ENCODE measurements around the gene TMEM132D.

TMEM132D gene

GRCh38 chr12:129184127-129184928 is 719.5 kb downstream of the TMEM132D start:
- Histone ChIP-seq H3K36me3 (ENCODE audit: insufficient read depth) (no peaks in the 10 kb centered on the region), H3K4me2 (no peak overlapping the region), H4K20me1 (ENCODE audit: insufficient read depth) (no peaks in the 10 kb centered on the region), H2AFZ (ENCODE audit: low read depth) (no peak overlapping the region), H3K4me3 (IDR thresholded peaks at IDR 0.05; ENCODE audit: insufficient read depth, low read depth, low read length) (no peak overlapping the region), H3K27me3 (ENCODE audit: insufficient read depth, low read depth) (no peaks in the 10 kb centered on the region), H3K4me1 (ENCODE audit: low read depth, poor library complexity, severe bottlenecking) (no peaks in the 10 kb centered on the region), H3K79me2 (ENCODE audit: insufficient read depth, low read depth) (no peaks in the 10 kb centered on the region), H3K9ac (no peak overlapping the region), H3K27ac (no peak overlapping the region)
- no peak for TF ChIP-seq CTCF (conservative IDR thresholded peaks at IDR 0.05; ENCODE audit: low read depth, low read length)

GRCh38 chr12:129179941-129180553 is 723.8 kb downstream of the TMEM132D start:
- no peak overlapping the region for H2AFZ ChIP-seq (ENCODE audit: low read depth)
- no peak overlapping the region for H3K4me3 ChIP-seq (IDR thresholded peaks at IDR 0.05; ENCODE audit: insufficient read depth, low read depth, low read length)
- no peaks in the 10 kb centered on the region for H3K36me3 ChIP-seq (ENCODE audit: insufficient read depth)
- H4K20me1 ChIP-seq (ENCODE audit: insufficient read depth), result no peaks in the 10 kb centered on the region
- H3K9ac ChIP-seq, result no peak overlapping the region
- no peak overlapping the region for H3K27ac ChIP-seq
- H3K4me2 ChIP-seq, result no peak overlapping the region
- no peaks in the 10 kb centered on the region for H3K4me1 ChIP-seq (ENCODE audit: low read depth, poor library complexity, severe bottlenecking)
- TF ChIP-seq CTCF (conservative IDR thresholded peaks at IDR 0.05; ENCODE audit: low read depth, low read length), result no peak
- H3K27me3 ChIP-seq (ENCODE audit: insufficient read depth, low read depth), result no peaks in the 10 kb centered on the region
- no peaks in the 10 kb centered on the region for H3K79me2 ChIP-seq (ENCODE audit: insufficient read depth, low read depth)

GRCh38 chr12:129169928-129170327 is 733.9 kb downstream of the TMEM132D start:
- no peak overlapping the region for H3K27ac ChIP-seq
- TF ChIP-seq CTCF (conservative IDR thresholded peaks at IDR 0.05; ENCODE audit: low read depth, low read length), result no peak
- no peak overlapping the region for H3K4me2 ChIP-seq
- no peak overlapping the region for H3K9ac ChIP-seq
- H4K20me1 ChIP-seq (ENCODE audit: insufficient read depth), result no peaks in the 10 kb centered on the region
- H3K36me3 ChIP-seq (ENCODE audit: insufficient read depth), result no peaks in the 10 kb centered on the region
- H3K4me3 ChIP-seq (IDR thresholded peaks at IDR 0.05; ENCODE audit: insufficient read depth, low read depth, low read length), result no peak overlapping the region
- H2AFZ ChIP-seq (ENCODE audit: low read depth), result no peak overlapping the region
- no peaks in the 10 kb centered on the region for H3K79me2 ChIP-seq (ENCODE audit: insufficient read depth, low read depth)
- no peaks in the 10 kb centered on the region for H3K27me3 ChIP-seq (ENCODE audit: insufficient read depth, low read depth)
- no peaks in the 10 kb centered on the region for H3K4me1 ChIP-seq (ENCODE audit: low read depth, poor library complexity, severe bottlenecking)

GRCh38 chr12:129163861-129164260 is 740.0 kb downstream of the TMEM132D start:
- TF ChIP-seq CTCF (conservative IDR thresholded peaks at IDR 0.05; ENCODE audit: low read depth, low read length), result no peak
- H3K9ac ChIP-seq, result no peak overlapping the region
- no peak overlapping the region for H3K4me2 ChIP-seq
- H3K27ac ChIP-seq, result no peak overlapping the region
- H3K27me3 ChIP-seq (ENCODE audit: insufficient read depth, low read depth), result no peaks in the 10 kb centered on the region
- H2AFZ ChIP-seq (ENCODE audit: low read depth), result no peak overlapping the region
- H4K20me1 ChIP-seq (ENCODE audit: insufficient read depth), result no peaks in the 10 kb centered on the region
- H3K4me1 ChIP-seq (ENCODE audit: low read depth, poor library complexity, severe bottlenecking), result no peaks in the 10 kb centered on the region
- no peak overlapping the region for H3K4me3 ChIP-seq (IDR thresholded peaks at IDR 0.05; ENCODE audit: insufficient read depth, low read depth, low read length)
- H3K36me3 ChIP-seq (ENCODE audit: insufficient read depth), result no peaks in the 10 kb centered on the region
- no peaks in the 10 kb centered on the region for H3K79me2 ChIP-seq (ENCODE audit: insufficient read depth, low read depth)
